ENCODE data around the gene GEN1.

GRCh38 chr2:17719562-17720371, 34.2 kb upstream of the GEN1 start:
- TF ChIP-seq POLR2A (IDR thresholded peaks at IDR 0.05): no peak
- TF ChIP-seq CTCF (IDR thresholded peaks at IDR 0.05): peak; percentile 51 to 85 (median 68)

Data from upper lobe of left lung (tissue), 4 donors.